ENCODE measurements around the gene NR6A1.

NR6A1 gene

DNA sequence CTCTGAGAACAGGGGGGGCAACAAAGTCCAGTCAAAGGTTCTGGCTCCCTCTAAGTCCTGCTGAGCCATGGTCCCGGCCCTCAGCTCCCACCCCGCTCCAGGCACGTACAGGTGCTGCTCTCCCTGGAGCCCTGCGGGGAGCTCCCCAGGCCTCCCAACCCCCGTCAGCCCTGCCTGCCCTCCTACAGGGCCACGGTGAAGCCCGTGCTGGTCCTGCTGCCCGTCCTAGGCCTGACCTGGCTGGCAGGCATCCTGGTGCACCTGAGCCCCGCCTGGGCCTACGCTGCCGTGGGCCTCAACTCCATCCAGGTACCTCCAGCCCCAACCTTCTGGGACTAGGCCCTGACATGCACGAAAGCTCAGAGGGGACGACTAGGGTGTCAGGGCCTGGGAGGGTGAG is 300.8 kb downstream of the NR6A1 start:
- Histone ChIP-seq H3K4me1 (ENCODE audit: control insufficient read depth, low read depth, low read length) (no peaks in the 10 kb centered on the region), H3K4me3 (ENCODE audit: low read length) (no peak overlapping the region), H3K36me3 (ENCODE audit: control insufficient read depth, low read depth, low read length) (no peaks in the 10 kb centered on the region), H3K27me3 (ENCODE audit: control insufficient read depth, insufficient read depth, low read length) (no peaks in the 10 kb centered on the region), H3K9ac (ENCODE audit: low read length) (no peak overlapping the region), H3K9me3 (ENCODE audit: control insufficient read depth, low read depth, low read length) (no peaks in the 10 kb centered on the region), H3K27ac (ENCODE audit: low read length) (no peak overlapping the region)

DNA sequence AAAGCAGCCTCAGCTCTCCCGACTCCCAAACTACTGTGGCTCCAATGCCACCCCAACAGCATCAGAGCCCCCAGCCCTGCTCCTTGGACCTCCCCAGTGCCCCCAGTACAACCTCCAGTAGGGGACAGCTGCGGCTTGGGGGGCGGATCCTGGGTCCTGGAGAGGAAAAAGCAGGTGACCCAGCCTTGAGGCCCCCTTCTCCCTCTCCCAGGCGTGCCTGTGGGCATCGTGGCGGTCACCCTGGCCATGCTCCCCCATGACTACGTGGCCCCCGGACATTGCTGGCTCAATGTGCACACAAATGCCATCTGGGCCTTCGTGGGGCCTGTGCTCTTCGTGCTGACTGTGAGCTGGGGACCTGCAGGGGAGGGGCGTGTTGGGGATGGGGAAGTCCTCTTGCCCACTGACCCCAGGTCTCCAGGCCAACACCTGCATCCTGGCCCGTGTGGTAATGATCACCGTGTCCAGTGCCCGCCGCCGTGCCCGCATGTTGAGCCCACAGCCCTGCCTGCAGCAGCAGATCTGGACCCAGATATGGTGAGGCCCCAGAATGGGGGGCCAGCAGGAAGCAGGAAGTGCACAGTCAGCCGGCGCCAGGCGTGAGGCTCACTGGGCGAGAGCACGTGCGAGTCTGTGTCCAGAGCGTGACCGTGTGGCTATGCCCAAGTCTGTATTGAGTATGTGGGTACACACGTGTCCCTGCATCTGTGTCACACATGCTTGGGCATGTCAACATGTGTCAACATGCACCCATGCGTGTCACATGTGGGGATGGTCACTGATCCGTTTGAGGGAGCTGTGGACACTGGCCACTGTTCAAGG is 301.9 kb downstream of the NR6A1 start:
- no peaks in the 10 kb centered on the region for H3K27me3 ChIP-seq (ENCODE audit: control insufficient read depth, insufficient read depth, low read length)

DNA sequence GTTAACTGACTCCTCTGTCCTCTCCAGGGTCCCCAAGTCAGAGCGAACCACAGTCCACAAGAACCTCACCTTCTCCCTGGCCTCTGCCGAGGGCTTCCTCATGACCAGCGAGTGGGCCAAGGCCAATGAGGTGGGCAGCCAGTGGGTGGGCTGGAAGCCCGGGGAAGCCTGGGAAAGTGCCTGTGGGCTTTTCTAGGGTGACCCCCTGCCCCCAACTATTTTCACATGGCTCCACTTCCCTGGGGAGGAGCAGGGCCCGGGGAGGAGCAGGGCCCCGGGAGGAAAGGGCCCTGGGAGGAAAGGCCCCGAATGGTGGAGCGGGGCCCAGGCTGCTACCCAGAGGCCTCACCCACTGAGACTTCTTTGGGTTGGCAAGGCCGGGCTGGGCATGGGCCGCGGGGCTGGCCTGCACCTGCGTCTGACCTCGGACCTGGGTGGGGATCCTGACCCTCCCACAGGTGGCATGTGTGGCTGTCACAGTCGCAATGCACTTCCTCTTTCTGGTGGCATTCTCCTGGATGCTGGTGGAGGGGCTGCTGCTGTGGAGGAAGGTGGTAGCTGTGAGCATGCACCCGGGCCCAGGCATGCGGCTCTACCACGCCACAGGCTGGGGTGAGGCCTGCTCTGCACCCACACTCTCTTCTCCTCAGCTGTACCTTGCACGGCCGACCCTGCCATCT is 302.9 kb downstream of the NR6A1 start:
- no peak overlapping the region for H3K27ac ChIP-seq (ENCODE audit: low read length)
- H3K9ac ChIP-seq (ENCODE audit: low read length), result no peak overlapping the region
- no peaks in the 10 kb centered on the region for H3K27me3 ChIP-seq (ENCODE audit: control insufficient read depth, insufficient read depth, low read length)
- no peaks in the 10 kb centered on the region for H3K9me3 ChIP-seq (ENCODE audit: control insufficient read depth, low read depth, low read length)
- H3K4me1 ChIP-seq (ENCODE audit: control insufficient read depth, low read depth, low read length), result no peaks in the 10 kb centered on the region
- no peaks in the 10 kb centered on the region for H3K36me3 ChIP-seq (ENCODE audit: control insufficient read depth, low read depth, low read length)
- H3K4me3 ChIP-seq (ENCODE audit: low read length), result no peak overlapping the region

More for the DNA sequence above, 301.9 kb downstream of the NR6A1 start:
- H3K27ac ChIP-seq (ENCODE audit: low read length), result no peak overlapping the region
- H3K4me3 ChIP-seq (ENCODE audit: low read length), result no peak overlapping the region
- H3K9me3 ChIP-seq (ENCODE audit: control insufficient read depth, low read depth, low read length), result no peaks in the 10 kb centered on the region
- no peak overlapping the region for H3K9ac ChIP-seq (ENCODE audit: low read length)
- no peaks in the 10 kb centered on the region for H3K4me1 ChIP-seq (ENCODE audit: control insufficient read depth, low read depth, low read length)
- no peaks in the 10 kb centered on the region for H3K36me3 ChIP-seq (ENCODE audit: control insufficient read depth, low read depth, low read length)

DNA sequence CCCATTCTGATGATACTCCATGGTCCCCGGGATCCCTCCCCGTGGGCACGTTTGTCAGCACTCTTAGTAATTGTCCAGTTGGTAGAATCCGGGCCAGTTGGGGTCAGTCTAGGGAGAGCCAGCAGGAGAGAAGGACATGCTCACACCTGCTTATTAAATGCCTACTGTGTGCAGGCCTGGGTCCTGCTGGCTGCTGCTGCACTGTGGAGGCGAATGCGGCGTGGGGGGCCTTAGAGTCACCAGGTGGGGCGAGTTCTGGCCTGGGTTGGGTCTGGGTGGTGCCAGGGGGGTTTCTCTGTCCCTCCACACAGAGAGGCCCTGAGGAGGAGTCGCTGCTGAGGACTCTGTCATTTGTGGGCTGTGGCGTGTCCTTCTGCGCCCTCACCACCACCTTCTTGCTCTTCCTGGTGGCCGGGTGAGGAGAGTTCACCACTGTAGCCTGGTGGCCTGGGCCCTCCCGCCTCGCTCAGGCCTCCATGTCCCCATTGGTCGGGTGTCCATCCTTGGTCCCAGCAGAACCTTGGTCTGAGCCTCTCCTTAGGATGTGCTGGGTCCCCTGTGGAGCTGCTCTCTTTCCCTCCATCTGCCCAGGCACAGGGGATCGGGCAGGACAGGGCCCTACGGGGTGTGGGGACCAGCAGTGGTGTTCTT is 303.6 kb downstream of the NR6A1 start:
- Histone ChIP-seq H3K9me3 (ENCODE audit: control insufficient read depth, low read depth, low read length) (no peaks in the 10 kb centered on the region), H3K27me3 (ENCODE audit: control insufficient read depth, insufficient read depth, low read length) (no peaks in the 10 kb centered on the region), H3K27ac (ENCODE audit: low read length) (no peak overlapping the region), H3K4me1 (ENCODE audit: control insufficient read depth, low read depth, low read length) (no peaks in the 10 kb centered on the region), H3K4me3 (ENCODE audit: low read length) (no peak overlapping the region), H3K9ac (ENCODE audit: low read length) (no peak overlapping the region), H3K36me3 (ENCODE audit: control insufficient read depth, low read depth, low read length) (no peaks in the 10 kb centered on the region)

All from iPS-18a (cell line).